Stromal cell of bone marrow (primary cell): ENCODE results near the gene HAND1.
A peak's percentile ranks its signal among the peaks of the same experiment; 100 is the strongest.
"Not testable (repeated sequence)": the region's sequence is repeated elsewhere in the genome, so short reads cannot be mapped to it uniquely, and the experiment has no call there.

Experiments used
- DNase-seq: peaks from one replicate; pipeline ENCODE4 v3.0.0-alpha.2; 2012; ENCODE audit warnings: low read depth

HAND1 gene

GRCh38 chr5:154478224-154478565, at the start of gene HAND1:
TSS of gene HAND1 (minus strand) at chr5:154478227. CDS start at chr5:154478008, 219 bp downstream.
- DNase-seq: no peak

DNA sequence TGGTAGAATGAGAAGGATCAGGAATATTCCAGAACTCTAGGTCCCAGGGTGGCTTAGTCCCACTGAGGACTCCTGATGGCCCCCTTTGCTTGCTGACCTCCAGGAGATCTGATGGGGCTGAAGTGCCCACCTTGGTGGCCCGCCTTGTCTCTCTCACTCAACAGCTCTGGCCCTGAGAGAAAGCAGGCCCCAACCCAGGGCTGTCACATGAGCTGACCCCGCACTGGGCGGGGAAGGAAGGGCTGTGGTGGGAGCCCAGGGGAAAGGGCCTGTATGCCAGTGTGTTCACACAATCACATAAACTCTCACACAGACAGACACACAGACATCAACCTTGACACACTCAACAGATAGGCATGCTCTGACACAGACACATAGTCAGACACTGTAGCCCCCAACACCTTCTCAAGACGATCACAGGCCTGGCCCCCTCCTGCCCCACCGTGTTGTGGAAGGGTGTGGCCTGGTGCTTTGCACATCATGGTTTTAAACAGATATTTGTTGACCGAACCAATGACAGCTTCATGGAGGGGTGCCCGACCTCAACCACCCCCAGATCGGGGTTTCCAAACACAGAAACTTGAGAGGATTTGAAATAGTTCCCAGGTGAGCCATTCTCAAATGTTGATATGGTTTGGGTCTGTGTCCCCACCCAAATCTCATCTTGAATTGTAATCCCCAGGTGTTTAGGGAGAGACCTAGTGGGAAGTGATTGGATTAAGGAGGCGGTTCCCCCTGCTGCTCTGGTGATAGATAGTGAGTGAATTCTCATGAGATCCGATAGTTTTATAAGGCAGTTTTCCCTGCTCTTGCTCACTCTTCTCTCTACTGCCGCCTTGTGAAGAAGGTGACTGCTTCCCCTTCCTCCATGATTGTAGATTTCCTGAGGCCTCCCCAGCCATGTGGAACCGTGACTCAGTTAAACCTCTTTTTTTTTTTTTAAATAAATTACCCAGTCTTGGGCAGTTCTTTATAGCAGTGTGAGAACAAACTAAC, 48.5 kb upstream of the HAND1 start:
- DNase-seq: no peak

GRCh38 chr5:154524859-154525258, 46.8 kb upstream of the HAND1 start:
- DNase-seq: no peak

DNA sequence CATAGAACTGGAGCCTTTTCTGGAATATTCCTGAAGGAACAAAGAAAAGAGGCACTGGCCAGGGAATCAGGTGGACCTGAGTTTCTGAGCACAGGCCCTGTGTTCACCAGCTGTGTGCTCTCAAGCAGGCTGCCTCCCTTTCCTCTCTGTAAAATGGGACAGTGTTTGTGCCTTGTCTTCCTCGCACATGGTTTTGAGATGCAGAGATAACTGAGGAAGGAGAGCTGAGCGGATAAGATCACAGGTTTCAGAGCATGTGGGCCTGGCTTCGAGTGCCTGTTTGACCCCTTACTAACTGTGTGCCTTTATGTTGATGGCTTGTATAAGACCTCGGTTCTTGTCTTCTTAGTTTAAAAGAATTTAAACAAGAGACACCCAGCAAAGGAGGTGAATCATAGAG, 46.2 kb upstream of the HAND1 start:
- DNase-seq: no peak

GRCh38 chr5:154523709-154524108, 45.7 kb upstream of the HAND1 start:
- DNase-seq: no peak

GRCh38 chr5:154523104-154523503, 45.1 kb upstream of the HAND1 start:
- no peak for DNase-seq

DNA sequence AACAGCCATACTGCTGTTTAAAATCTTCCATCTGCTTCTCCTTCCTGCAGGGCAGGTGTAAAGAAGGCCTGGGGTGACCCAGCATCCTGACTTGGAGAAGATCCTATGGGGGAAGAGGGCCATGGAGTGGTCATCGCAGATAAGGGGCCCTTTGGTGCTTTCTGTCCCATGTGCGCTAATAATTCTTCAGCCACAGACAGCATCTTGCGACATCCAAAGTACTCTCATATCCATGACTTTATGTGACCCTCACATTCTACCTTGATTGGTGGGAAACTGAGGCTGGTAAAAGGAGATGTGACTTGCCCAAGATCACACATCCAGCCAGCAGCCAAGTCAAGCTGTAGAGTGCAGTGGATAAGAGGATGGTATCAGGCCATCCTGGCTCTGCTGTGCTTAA, 44.3 kb upstream of the HAND1 start:
- no peak for DNase-seq

GRCh38 chr5:154521756-154522155, 43.7 kb upstream of the HAND1 start:
- no peak for DNase-seq

DNA sequence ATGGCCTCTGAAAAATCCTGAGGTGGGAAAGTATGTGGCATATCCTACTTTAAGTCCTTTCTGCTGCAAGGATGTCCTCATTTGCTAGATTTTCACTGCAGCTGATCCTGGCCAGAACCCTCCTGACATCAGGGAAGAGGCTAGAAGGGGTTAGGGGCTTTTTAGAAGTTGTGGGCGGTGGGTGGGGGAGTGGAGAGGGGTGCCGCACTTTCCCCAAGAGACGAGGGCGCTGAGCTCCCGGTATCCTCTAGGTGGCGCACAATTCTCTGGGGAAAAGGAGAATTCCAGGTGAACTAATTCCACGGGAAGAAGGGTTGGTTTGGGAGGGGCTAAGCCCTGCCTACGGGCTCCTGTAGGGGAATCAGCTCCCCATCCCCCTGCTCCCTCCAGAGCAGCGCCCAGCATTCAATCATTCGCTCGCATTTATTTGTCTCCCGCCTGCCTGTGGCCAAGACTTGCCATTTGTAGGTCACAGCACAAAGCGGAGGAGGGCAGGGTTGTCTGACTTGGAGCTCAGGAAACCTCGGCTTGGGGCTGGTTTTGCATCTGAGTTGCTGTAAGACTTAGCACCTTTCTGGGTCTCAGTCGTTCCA, 42.9 kb upstream of the HAND1 start:
- DNase-seq: no peak

GRCh38 chr5:154519359-154519758, 41.3 kb upstream of the HAND1 start:
- peak; percentile 25 for DNase-seq

DNA sequence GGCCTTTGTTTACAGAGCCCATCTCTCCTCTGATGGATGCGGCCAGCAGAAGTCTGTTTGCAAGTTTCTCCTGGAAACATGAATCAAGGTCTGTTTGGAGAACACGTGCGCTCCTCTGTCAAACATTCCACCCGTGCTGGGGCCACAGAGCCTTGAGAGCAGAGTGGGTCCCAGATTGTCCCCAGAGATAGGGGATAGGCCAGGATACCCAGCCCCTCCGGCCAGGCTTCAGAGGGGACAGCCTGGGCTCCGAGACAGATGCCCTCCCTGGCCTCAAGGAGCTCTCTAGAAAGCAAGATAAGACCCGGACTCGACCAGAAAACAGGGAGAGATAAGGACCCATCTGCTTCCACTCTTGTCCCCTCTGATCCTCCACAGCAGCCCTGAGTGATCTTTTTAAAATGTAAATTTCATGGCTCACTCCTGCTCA, 40.4 kb upstream of the HAND1 start:
- DNase-seq: no peak

DNA sequence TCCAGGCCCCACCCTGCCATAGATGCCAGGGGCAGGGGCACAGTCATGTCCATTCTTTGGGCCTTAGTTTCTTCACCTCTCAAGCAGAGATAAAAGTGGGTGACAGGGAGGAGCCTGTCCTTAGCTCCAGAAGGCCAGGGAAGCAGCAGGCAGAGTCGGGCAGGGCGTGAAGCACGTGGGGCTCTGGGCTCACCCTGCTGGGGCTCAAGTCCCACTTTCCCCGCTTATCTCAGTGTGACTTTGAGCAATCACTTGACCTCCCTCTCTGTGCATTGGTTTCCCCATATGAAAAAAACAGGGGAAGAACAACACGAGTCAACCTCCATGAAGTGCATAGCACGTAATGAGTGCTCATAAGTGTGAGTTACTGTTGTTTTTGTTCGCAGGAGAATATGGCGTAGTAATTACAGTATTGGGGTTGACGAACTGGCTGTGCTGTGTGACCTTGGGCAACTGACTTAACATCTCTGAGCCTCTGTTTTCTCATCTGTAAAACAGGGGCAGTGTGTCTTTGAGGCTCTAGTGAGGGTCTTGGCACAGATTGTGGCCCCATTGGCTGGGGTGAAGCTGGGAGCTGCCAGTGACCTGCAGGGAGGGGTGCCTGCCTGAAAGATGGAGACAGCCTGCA, 39.9 kb upstream of the HAND1 start:
- DNase-seq: no peak

GRCh38 chr5:154517181-154517580, 39.2 kb upstream of the HAND1 start:
- DNase-seq: no peak

- no peak for DNase-seq
Observed at GRCh38 chr5:154516475-154516874, 38.4 kb upstream of the HAND1 start.

GRCh38 chr5:154515488-154515887, 37.5 kb upstream of the HAND1 start:
- not testable (repeated sequence) for DNase-seq

GRCh38 chr5:154514331-154514730, 36.3 kb upstream of the HAND1 start:
- DNase-seq: no peak

DNA sequence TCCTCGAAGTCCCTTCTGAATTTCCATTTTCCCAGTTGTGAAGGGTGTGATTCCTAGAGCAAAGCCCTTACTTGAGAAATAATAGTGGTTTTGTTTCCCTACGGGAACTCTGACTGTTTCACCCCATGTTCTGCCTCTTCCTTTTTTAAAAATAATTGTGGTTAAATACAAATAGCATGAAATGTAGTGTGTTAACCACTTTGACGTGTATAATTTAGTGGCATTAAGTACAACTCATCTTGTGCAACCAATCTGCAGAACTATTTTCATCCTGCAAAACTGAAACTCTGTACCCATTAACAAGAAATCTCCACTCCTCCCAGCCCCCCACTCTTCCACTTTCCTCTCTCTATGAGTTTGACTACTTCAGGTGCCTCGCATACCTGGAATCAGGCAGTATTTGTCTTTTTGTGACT, 35.6 kb upstream of the HAND1 start:
- peak; percentile 31 for DNase-seq

GRCh38 chr5:154511984-154512383, 34.0 kb upstream of the HAND1 start:
- DNase-seq: no peak

DNA sequence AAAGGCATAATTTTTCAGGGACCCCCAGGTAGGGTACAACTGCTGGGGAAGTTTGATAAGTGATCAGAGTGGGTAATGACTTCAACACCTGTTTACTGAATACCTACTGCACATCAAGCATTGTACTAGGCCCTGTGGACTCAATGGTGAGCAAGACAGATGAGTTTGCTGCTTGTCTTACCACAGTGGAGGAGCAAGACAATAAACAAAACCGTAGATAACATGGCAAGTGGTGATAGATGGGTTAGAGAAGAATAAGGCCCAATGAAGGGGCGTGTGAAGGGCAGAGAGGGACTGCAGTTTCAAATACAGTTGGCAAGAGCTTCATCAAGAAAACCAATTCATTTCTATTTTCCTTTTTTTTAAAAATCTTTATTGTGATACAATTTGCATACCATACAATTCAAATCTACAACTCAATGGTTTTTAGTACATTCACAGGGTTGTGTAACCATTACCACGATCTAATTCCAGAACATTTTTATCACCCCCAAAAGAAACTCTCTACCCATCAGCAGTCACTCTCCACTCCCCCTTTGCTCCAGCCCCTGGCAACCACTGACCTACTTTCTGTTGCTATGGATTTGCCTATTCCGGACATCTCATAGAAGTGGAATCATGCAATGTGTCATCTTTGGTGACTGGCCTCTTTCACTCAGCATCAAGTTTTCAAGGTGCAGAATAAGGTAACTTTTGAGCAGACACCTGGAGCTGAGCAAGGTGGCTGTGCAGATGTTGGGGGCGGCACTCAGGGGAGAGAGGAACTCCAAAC, 31.9 kb upstream of the HAND1 start:
- DNase-seq: no peak

DNA sequence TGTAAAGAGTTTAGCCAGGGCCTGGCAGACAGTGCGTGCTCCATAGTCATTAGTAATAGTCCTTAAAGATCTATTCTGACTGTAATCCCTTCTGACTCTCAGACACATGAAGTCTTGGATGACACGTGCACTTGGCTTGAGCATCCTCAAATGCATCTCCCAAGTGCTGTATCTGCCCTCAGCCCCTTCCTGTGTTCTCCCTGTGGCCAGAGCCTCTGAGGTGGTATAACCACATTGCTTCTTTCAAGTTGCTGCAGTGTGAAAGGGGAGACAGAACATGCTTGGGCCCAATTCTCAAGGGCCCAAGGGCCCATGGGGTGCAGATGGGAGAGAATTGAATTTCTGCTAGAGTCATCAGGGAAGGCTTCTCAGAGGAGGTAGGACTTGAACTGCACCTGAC, 30.1 kb upstream of the HAND1 start:
- DNase-seq: no peak

- DNase-seq: no peak
Observed at GRCh38 chr5:154506716-154507080, 28.7 kb upstream of the HAND1 start.

DNA sequence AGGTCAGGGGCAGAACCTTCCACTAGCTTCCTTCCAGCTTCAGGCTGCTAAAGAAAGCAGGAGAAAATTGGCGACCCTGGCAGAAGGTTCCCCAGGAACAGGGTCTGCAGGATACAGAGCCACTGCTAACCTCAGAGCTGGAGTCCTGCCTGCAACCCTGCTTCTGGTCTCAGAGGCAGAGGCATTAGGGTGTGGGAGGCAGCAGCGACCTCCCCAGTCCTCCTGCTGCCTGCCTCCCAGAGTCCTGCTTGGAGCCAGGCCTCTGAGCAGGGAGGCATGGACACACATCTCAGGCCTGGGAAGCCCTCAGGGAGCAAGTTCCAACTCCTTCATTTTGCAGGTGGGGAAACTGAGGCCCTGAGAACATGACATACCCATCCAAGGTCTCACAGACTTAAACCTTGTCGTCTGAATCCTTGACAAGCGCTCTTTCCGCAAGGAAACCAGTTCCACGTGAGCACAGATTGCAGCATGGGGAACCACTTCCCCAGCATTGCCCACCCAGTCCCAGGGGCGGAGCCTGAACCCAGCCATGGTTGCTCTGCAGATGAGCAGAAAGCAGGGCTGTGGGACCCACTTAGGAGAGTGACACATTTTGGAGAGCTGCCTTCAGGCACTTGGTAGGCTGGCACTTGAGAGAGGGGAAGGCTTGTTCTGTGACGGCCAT, 28.2 kb upstream of the HAND1 start:
- no peak for DNase-seq
